HCT116 (cell line): ENCODE results near the gene PGBD4. TPM values are rescaled to one million over a fixed set of nuclear protein-coding genes. Genes with fewer than 3 reads are reported as not detected.

Source experiments
- ATAC-seq: fragments of 200-7000 bp; cut with Tn5 transposase; 2 replicates; pipeline ENCODE4 v1.9.1; 2020; ENCODE audit warnings: mild to moderate bottlenecking, moderate library complexity
- BruUV-seq: library from RNA; stranded (reverse); fragments of 400-500 nt; replicated peaks from 2 replicates; lab custom pipeline; 2021; lab: Mats Ljungman, UMichigan
- CTCF ChIA-PET: fragments of 300-600 bp; sonication (Branson Sonifier 250); formaldehyde crosslinking; loops from one replicate; lab custom pipeline; 2021; ENCODE audit warnings: antibody characterized with exemption; lab: Charles Lee
- POLR2A ChIA-PET: fragments of 300-600, 350-600 bp; sonication (Branson Sonifier 250); formaldehyde crosslinking; loops from one replicate; lab custom pipeline; 2021; ENCODE audit warnings: antibody characterized with exemption; lab: Charles Lee
- RAD21 ChIA-PET, 2 experiments: fragments of 300-600 bp; sonication (Branson Sonifier 250); formaldehyde crosslinking; loops; one replicate each; lab custom pipeline; 2023; ENCODE audit warnings: low total read pairs in 2 of 2; ENCODE audit not compliant: uncharacterized antibody in 2 of 2, unreplicated experiment in 2 of 2, low non-redundant PET in 1 of 2; lab: Charles Lee
- DNase-seq: peaks from one replicate; pipeline ENCODE4 v3.0.0-alpha.2; 2010; ENCODE audit warnings: low read depth, low spot score
- H2AFZ ChIP-seq: fragments of 200-600 bp; shearing (Covaris generic), sonication (generic); 2 replicates; pipeline ENCODE4 v1.6.1; 2017; ENCODE audit warnings: low read depth, mixed run types, mixed read lengths, antibody characterized with exemption, low read length; ENCODE audit not compliant: poor library complexity, severe bottlenecking
- H3K27ac ChIP-seq: 2 replicates; pipeline ENCODE4 v1.5.1; 2012; ENCODE audit warnings: low read depth, low read length
- H3K27me3 ChIP-seq: fragments of 200-600 bp; sonication (generic); 2 replicates; pipeline ENCODE4 v1.6.1; 2016; ENCODE audit warnings: mixed run types, low read length, mixed read lengths; ENCODE audit not compliant: insufficient read depth
- H3K36me3 ChIP-seq, 2 experiments: fragments of 200-500 bp in 1 of 2; fragments of 200-600 bp in 1 of 2; sonication (Bioruptor generic) in 1 of 2; sonication (generic) in 1 of 2; 2 replicates each; pipeline versions ENCODE4 v1.5.1 to v1.6.1; 2014 to 2016; ENCODE audit warnings: low read length in 2 of 2, inconsistent platforms in 1 of 2, mixed read lengths in 1 of 2, mixed run types in 1 of 2; ENCODE audit not compliant: insufficient read depth in 2 of 2, control insufficient read depth in 1 of 2
- H3K4me1 ChIP-seq, 2 experiments: fragments of 200-600 bp in 1 of 2; sonication (generic) in 1 of 2; 2 replicates each; pipeline versions ENCODE4 v1.5.1 to v1.6.1; 2012 to 2017; ENCODE audit warnings: low read length in 2 of 2, inconsistent platforms in 1 of 2, mild to moderate bottlenecking in 1 of 2, mixed read lengths in 1 of 2, mixed run types in 1 of 2, moderate library complexity in 1 of 2; ENCODE audit not compliant: insufficient read depth in 2 of 2, control insufficient read depth in 1 of 2
- H3K4me2 ChIP-seq: fragments of 200-600 bp; sonication (generic); 2 replicates; pipeline ENCODE4 v1.6.1; 2017; ENCODE audit warnings: mixed run types, low read length, mixed read lengths
- H3K4me3 ChIP-seq, 2 experiments: fragments of 200-600 bp in 1 of 2; sonication (generic) in 1 of 2; replicated peaks in 1 of 2; 2 replicates each; pipeline ENCODE4 v1.5.1; 2011 to 2016; ENCODE audit warnings: low read length in 2 of 2, control low read depth in 1 of 2, low read depth in 1 of 2, mild to moderate bottlenecking in 1 of 2, mixed read lengths in 1 of 2, mixed run types in 1 of 2
- H3K79me2 ChIP-seq: fragments of 200-600 bp; sonication (generic); 2 replicates; pipeline ENCODE4 v1.6.1; 2017; ENCODE audit warnings: mild to moderate bottlenecking, mixed run types, low read length, moderate library complexity, mixed read lengths; ENCODE audit not compliant: insufficient read depth
- H3K9ac ChIP-seq: fragments of 200-600 bp; sonication (generic); 2 replicates; pipeline ENCODE4 v1.6.1; 2016; ENCODE audit warnings: low read length, mixed read lengths
- H3K9me2 ChIP-seq: fragments of 200-600 bp; sonication (generic), shearing (Covaris generic); 2 replicates; pipeline ENCODE4 v1.6.1; 2017; ENCODE audit warnings: mixed run types, mild to moderate bottlenecking, moderate library complexity; ENCODE audit not compliant: insufficient read depth
- H3K9me3 ChIP-seq, 2 experiments: fragments of 200-500 bp in 1 of 2; fragments of 200-600 bp in 1 of 2; sonication (Bioruptor generic) in 1 of 2; sonication (generic) in 1 of 2; 2 replicates each; pipeline ENCODE4 v1.6.1; 2014 to 2017; ENCODE audit warnings: low read length in 2 of 2, mixed read lengths in 2 of 2, inconsistent platforms in 1 of 2, low read depth in 1 of 2, mild to moderate bottlenecking in 1 of 2, mixed run types in 1 of 2, moderate library complexity in 1 of 2; ENCODE audit not compliant: control insufficient read depth in 1 of 2, insufficient read depth in 1 of 2
- H4K20me1 ChIP-seq: fragments of 200-600 bp; sonication (generic), shearing (Covaris generic); 2 replicates; pipeline ENCODE4 v1.6.1; 2017; ENCODE audit warnings: mixed run types, mild to moderate bottlenecking, moderate library complexity; ENCODE audit not compliant: insufficient read depth
- CBX3 ChIP-seq: IDR thresholded peaks from 2 replicates; pipeline ENCODE4 v1.6.1; 2012; ENCODE audit warnings: low read depth
- EGR1 ChIP-seq: IDR thresholded peaks from 2 replicates; pipeline ENCODE4 v1.6.1; 2012; ENCODE audit warnings: low read depth
- ELF1 ChIP-seq: IDR thresholded peaks from 2 replicates; pipeline ENCODE4 v1.6.1; 2012; ENCODE audit warnings: low read depth, borderline replicate concordance
- EZH2phosphoT487 ChIP-seq: fragments of 200-600 bp; IDR thresholded peaks from 2 replicates; pipeline ENCODE4 v1.6.1; 2018; ENCODE audit warnings: antibody characterized with exemption, borderline replicate concordance
- JUND ChIP-seq: IDR thresholded peaks from 2 replicates; pipeline ENCODE4 v1.6.1; 2012
- MAX ChIP-seq: IDR thresholded peaks from 2 replicates; pipeline ENCODE4 v1.6.1; 2012
- POLR2A ChIP-seq: IDR thresholded peaks from 2 replicates; pipeline ENCODE4 v1.7.0; 2011; ENCODE audit warnings: borderline replicate concordance; ENCODE audit not compliant: insufficient read depth, insufficient read length; ENCODE audit errors: extremely low read depth
- POLR2AphosphoS5 ChIP-seq: IDR thresholded peaks from 2 replicates; pipeline ENCODE4 v1.6.1; 2011; ENCODE audit warnings: mild to moderate bottlenecking, low read depth, low read length, moderate library complexity
- REST ChIP-seq: IDR thresholded peaks from 2 replicates; pipeline ENCODE4 v1.6.1; 2012; ENCODE audit warnings: low read depth
- SIN3A ChIP-seq: IDR thresholded peaks from 2 replicates; pipeline ENCODE4 v1.6.1; 2012; ENCODE audit warnings: low read depth
- SP1 ChIP-seq: IDR thresholded peaks from 2 replicates; pipeline ENCODE4 v1.6.1; 2012; ENCODE audit warnings: low read depth
- SRF ChIP-seq: IDR thresholded peaks from 2 replicates; pipeline ENCODE4 v1.6.1; 2012; ENCODE audit warnings: low read depth
- YY1 ChIP-seq: IDR thresholded peaks from 2 replicates; pipeline ENCODE4 v1.6.1; 2011; ENCODE audit warnings: low read length, low read depth, moderate library complexity, mild to moderate bottlenecking; ENCODE audit not compliant: insufficient replicate concordance; ENCODE audit errors: extremely low read depth
- ZFX ChIP-seq: fragments of 450-650 bp; IDR thresholded peaks from 2 replicates; pipeline ENCODE4 v1.6.1; 2017
- ZNF274 ChIP-seq: fragments of 200-500 bp; sonication (Bioruptor generic); IDR thresholded peaks from 2 replicates; pipeline ENCODE4 v1.6.1; 2014; ENCODE audit warnings: mild to moderate bottlenecking, low read depth, low read length, inconsistent platforms
- intact Hi-C: fragments of 100-400 bp; cut with micrococcal nuclease; formaldehyde crosslinking; loops from 2 replicates; pipeline ENCODE4 v1.10.0; 2022
- total RNA-seq: library from RNA; stranded (reverse); gene quantifications from one replicate; pipeline ENCODE4 v1.2.1, GENCODE V29; 2021; ENCODE audit not compliant: unreplicated experiment

The PGBD4 gene
- total RNA-seq, 1 experiment from 2014 or later, result 0.96 TPM

- no peak overlapping the region for H3K9ac ChIP-seq
- no peaks in the 10 kb centered on the region for H4K20me1 ChIP-seq
- H3K27me3 ChIP-seq, result no peaks in the 10 kb centered on the region
- H2AFZ ChIP-seq, result no peak overlapping the region
- no peaks in the 10 kb centered on the region for H3K36me3 ChIP-seq
- intact Hi-C loops, result loop anchor here (10.0 kb wide), 1 partner anchor 299 kb away; the partner anchor contains the start of gene LPCAT4
- ChIA-PET POLR2A (no interaction called here), RAD21 (no interaction called here)
- no peak overlapping the region for H3K27ac ChIP-seq
- no peak overlapping the region for H3K4me3 ChIP-seq
- H3K9me3 ChIP-seq, result no peaks in the 10 kb centered on the region
- no peaks in the 10 kb centered on the region for H3K4me1 ChIP-seq
- no peak for ATAC-seq
- BruUV-seq, result no TSS peak
- TF ChIP-seq JUND (no peak), ZFX (no peak), ZNF274 (no peak), POLR2AphosphoS5 (no peak), SP1 (no peak), SIN3A (no peak), CBX3 (no peak), EZH2phosphoT487 (no peak), ELF1 (no peak), YY1 (no peak), POLR2A (no peak), SRF (no peak), MAX (no peak), EGR1 (no peak), REST (no peak)
- TF ChIP-seq, all 23 proteins: peak for 0
- CTCF ChIA-PET, result interaction anchor here (1.1 kb wide), 1 partner anchor 144 kb away, joined by 4 read pairs; the partner anchor contains the start of gene KATNBL1
- no peak for DNase-seq
- no peaks in the 10 kb centered on the region for H3K9me2 ChIP-seq
- no peak overlapping the region for H3K4me2 ChIP-seq
- H3K79me2 ChIP-seq, result no peaks in the 10 kb centered on the region
These were observed 35.9 kb upstream of the PGBD4 start for GRCh38 chr15:34065941-34066340.
